Trophoblast cell (in vitro differentiated cells and primary cell): Measurements from ENCODE around the gene SRSF5.

ENCODE experiments used
- DNase-seq, 2 donors: peaks; one replicate each; pipeline ENCODE4 v3.0.0-alpha.2; 2016
- H2AFZ ChIP-seq: 2 replicates; pipeline ENCODE4 v1.6.1; 2013; ENCODE audit warnings: low read length, moderate library complexity, mild to moderate bottlenecking; ENCODE audit not compliant: insufficient read depth, poor library complexity
- H2AK5ac ChIP-seq: 2 replicates; pipeline ENCODE4 v1.6.1; 2013; ENCODE audit warnings: mild to moderate bottlenecking, low read length
- H2BK120ac ChIP-seq: 2 replicates; pipeline ENCODE4 v1.6.1; 2013; ENCODE audit warnings: low read length, mild to moderate bottlenecking, moderate library complexity; ENCODE audit not compliant: insufficient read depth, poor library complexity
- H2BK12ac ChIP-seq: 2 replicates; pipeline ENCODE4 v1.6.1; 2013; ENCODE audit warnings: mild to moderate bottlenecking, low read length, moderate library complexity
- H2BK5ac ChIP-seq: 2 replicates; pipeline ENCODE4 v1.6.1; 2013; ENCODE audit warnings: low read length, low read depth, moderate library complexity, mild to moderate bottlenecking; ENCODE audit not compliant: poor library complexity
- H3K14ac ChIP-seq: 2 replicates; pipeline ENCODE4 v1.6.1; 2013; ENCODE audit warnings: mild to moderate bottlenecking, low read length
- H3K18ac ChIP-seq: 2 replicates; pipeline ENCODE4 v1.6.1; 2013; ENCODE audit warnings: mild to moderate bottlenecking, low read length
- H3K23ac ChIP-seq: 2 replicates; pipeline ENCODE4 v1.6.1; 2013; ENCODE audit warnings: low read length
- H3K27ac ChIP-seq: 2 replicates; pipeline ENCODE4 v1.5.1; 2013; ENCODE audit warnings: low read depth, mild to moderate bottlenecking, inconsistent platforms, low read length, moderate library complexity
- H3K27me3 ChIP-seq: 2 replicates; pipeline ENCODE4 v1.6.1; 2013; ENCODE audit warnings: inconsistent platforms, mild to moderate bottlenecking, low read length, moderate library complexity; ENCODE audit not compliant: insufficient read depth
- H3K36me3 ChIP-seq, 2 experiments: 1 replicate in 1 of 2; 2 replicates in 1 of 2; pipeline ENCODE4 v1.6.1; 2013; ENCODE audit warnings: low read length in 2 of 2, mild to moderate bottlenecking in 2 of 2, moderate library complexity in 1 of 2; ENCODE audit not compliant: insufficient read depth in 2 of 2, control insufficient read depth in 1 of 2
- H3K4ac ChIP-seq: 2 replicates; pipeline ENCODE4 v1.6.1; 2013; ENCODE audit warnings: low read depth, mild to moderate bottlenecking, low read length, moderate library complexity
- H3K4me1 ChIP-seq, 2 experiments: 1 replicate in 1 of 2; 2 replicates in 1 of 2; pipeline ENCODE4 v1.6.1; 2013; ENCODE audit warnings: low read length in 2 of 2, mild to moderate bottlenecking in 2 of 2, moderate library complexity in 1 of 2; ENCODE audit not compliant: insufficient read depth in 2 of 2, control insufficient read depth in 1 of 2
- H3K4me2 ChIP-seq: 2 replicates; pipeline ENCODE4 v1.6.1; 2013; ENCODE audit warnings: inconsistent platforms, mild to moderate bottlenecking, low read length, moderate library complexity
- H3K4me3 ChIP-seq: 2 replicates; pipeline ENCODE4 v1.5.1; 2013; ENCODE audit warnings: mild to moderate bottlenecking, low read depth, low read length, inconsistent platforms
- H3K79me1 ChIP-seq: one replicate; pipeline ENCODE4 v1.6.1; 2013; ENCODE audit warnings: low read length
- H3K79me2 ChIP-seq: 2 replicates; pipeline ENCODE4 v1.6.1; 2013; ENCODE audit warnings: low read length, mild to moderate bottlenecking; ENCODE audit not compliant: control insufficient read depth, insufficient read depth, poor library complexity
- H3K9ac ChIP-seq: 2 replicates; pipeline ENCODE4 v1.6.1; 2013; ENCODE audit warnings: mild to moderate bottlenecking, low read length
- H3K9me3 ChIP-seq: 2 replicates; pipeline ENCODE4 v1.6.1; 2013; ENCODE audit warnings: low read depth, mild to moderate bottlenecking, control low read depth, inconsistent platforms, low read length; ENCODE audit not compliant: insufficient read depth
- H4K12ac ChIP-seq: 2 replicates; pipeline ENCODE4 v1.6.1; 2013; ENCODE audit warnings: low read depth, mild to moderate bottlenecking, low read length, moderate library complexity
- H4K8ac ChIP-seq: 2 replicates; pipeline ENCODE4 v1.6.1; 2013; ENCODE audit warnings: low read depth, mild to moderate bottlenecking, low read length, moderate library complexity
- H4K91ac ChIP-seq: one replicate; pipeline ENCODE4 v1.6.1; 2013; ENCODE audit warnings: low read depth, mild to moderate bottlenecking, low read length, moderate library complexity
- WGBS: extraction: QIAGEN DNeasy Blood & Tissue Kit; methylation state at CpG from one replicate; pipeline ENCODE4 v1.1.7; 2013; ENCODE audit warnings: missing lambda C conversion rate; ENCODE audit not compliant: insufficient read length, insufficient coverage; ENCODE audit errors: extremely low coverage; 5-methylcytosine and 5-hydroxymethylcytosine counted together

The SRSF5 gene

DNA sequence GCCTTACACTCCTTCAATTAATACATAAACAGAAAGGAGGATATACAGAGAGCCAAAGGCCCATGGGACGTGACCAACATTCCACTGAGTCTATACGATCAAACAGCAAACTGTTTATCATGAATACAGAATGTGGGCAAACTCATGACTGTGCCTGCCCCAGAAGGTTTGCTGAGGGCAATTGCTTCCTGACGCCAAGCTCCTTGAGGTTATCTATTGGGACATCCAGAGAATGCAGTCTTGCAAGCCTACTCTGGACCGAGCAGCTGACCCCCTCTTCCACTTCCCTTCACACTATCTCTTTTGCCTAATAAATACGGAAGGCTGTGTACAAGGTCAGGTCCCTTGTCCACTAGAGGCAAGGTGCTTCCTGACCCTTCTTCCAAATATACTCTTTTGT, 48.6 kb downstream of the SRSF5 start:
- no peak overlapping the region for H2BK5ac ChIP-seq
- H2BK120ac ChIP-seq, result no peak overlapping the region
- no peak overlapping the region for H4K91ac ChIP-seq
- WGBS, result no CpG with 5 or more reads among the region's 5 CpGs
- no peaks in the 10 kb centered on the region for H3K79me2 ChIP-seq
- no peak overlapping the region for H2AK5ac ChIP-seq
- H3K4me3 ChIP-seq, result no peak overlapping the region
- no peaks in the 10 kb centered on the region for H3K9me3 ChIP-seq
- H2AFZ ChIP-seq, result no peak overlapping the region
- no peaks in the 10 kb centered on the region for H3K27me3 ChIP-seq
- no peak overlapping the region for H3K4ac ChIP-seq
- H3K18ac ChIP-seq, result no peak overlapping the region
- H4K12ac ChIP-seq, result no peak overlapping the region
- no peak overlapping the region for H3K4me2 ChIP-seq
- no peak overlapping the region for H2BK12ac ChIP-seq
- DNase-seq, result peak; percentile 86 to 93
- peaks cover 9% of the 10 kb centered on the region for H3K79me1 ChIP-seq
- H3K4me1 ChIP-seq, result peaks cover 3 to 12% of the 10 kb centered on the region in 2 experiments
- H3K27ac ChIP-seq, result peak overlapping the region; percentile 2
- no peaks in the 10 kb centered on the region for H3K36me3 ChIP-seq
- no peak overlapping the region for H3K9ac ChIP-seq
- no peak overlapping the region for H3K23ac ChIP-seq
- no peak overlapping the region for H4K8ac ChIP-seq
- H3K14ac ChIP-seq, result no peak overlapping the region

DNA sequence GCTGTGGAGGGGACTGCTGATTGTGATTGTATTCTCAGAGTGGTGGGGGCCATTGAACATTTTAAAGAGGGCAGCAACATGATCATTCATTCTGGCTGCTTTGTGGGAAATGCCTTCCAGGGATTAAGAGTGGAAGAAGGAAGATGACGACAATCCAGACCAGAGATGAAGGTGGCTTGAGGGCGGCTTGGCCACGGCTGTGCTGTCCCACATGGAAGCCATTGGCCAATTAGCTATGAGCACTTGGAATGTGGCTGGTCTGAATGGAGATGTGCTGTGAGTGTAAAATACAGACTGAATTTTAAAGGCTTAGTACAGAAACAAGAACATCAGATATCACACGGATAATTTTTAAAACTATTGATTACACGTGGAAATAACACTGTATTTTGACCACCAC, 49.3 kb downstream of the SRSF5 start:
- no peaks in the 10 kb centered on the region for H3K79me2 ChIP-seq
- peak overlapping the region; percentile 27 for H3K27ac ChIP-seq
- H4K91ac ChIP-seq, result peak overlapping the region; percentile 50
- H3K36me3 ChIP-seq, result no peaks in the 10 kb centered on the region
- H4K8ac ChIP-seq, result peak overlapping the region; percentile 26
- no CpG with 5 or more reads among the region's 5 CpGs for whole genome bisulfite sequencing
- H3K18ac ChIP-seq, result no peak overlapping the region
- no peak overlapping the region for H3K4ac ChIP-seq
- H2BK12ac ChIP-seq, result no peak overlapping the region
- H3K9ac ChIP-seq, result no peak overlapping the region
- H2AFZ ChIP-seq, result no peak overlapping the region
- H2BK120ac ChIP-seq, result no peak overlapping the region
- DNase-seq, result peak; percentile 64 to 69
- no peak overlapping the region for H3K14ac ChIP-seq
- H3K27me3 ChIP-seq, result no peaks in the 10 kb centered on the region
- no peak overlapping the region for H4K12ac ChIP-seq
- no peak overlapping the region for H3K4me2 ChIP-seq
- no peak overlapping the region for H3K23ac ChIP-seq
- H2BK5ac ChIP-seq, result no peak overlapping the region
- no peaks in the 10 kb centered on the region for H3K9me3 ChIP-seq
- peaks cover under 1 to 10% of the 10 kb centered on the region in 2 experiments for H3K4me1 ChIP-seq
- H2AK5ac ChIP-seq, result no peak overlapping the region
- peaks cover 7% of the 10 kb centered on the region for H3K79me1 ChIP-seq
- no peak overlapping the region for H3K4me3 ChIP-seq

GRCh38 chr14:69818758-69819191, 51.8 kb downstream of the SRSF5 start:
- Histone ChIP-seq H3K23ac (no peak overlapping the region), H3K4me1 (peaks cover 0 to 8% of the 10 kb centered on the region in 2 experiments), H2BK5ac (no peak overlapping the region), H3K79me1 (peaks cover 7% of the 10 kb centered on the region), H3K9ac (no peak overlapping the region), H2BK12ac (no peak overlapping the region), H4K8ac (no peak overlapping the region), H3K9me3 (peaks cover 3% of the 10 kb centered on the region), H3K79me2 (no peaks in the 10 kb centered on the region), H3K18ac (no peak overlapping the region), H2BK120ac (no peak overlapping the region), H4K12ac (no peak overlapping the region), H3K36me3 (no peaks in the 10 kb centered on the region), H3K27ac (no peak overlapping the region), H3K4me3 (no peak overlapping the region), H2AFZ (no peak overlapping the region), H3K4ac (no peak overlapping the region), H3K27me3 (no peaks in the 10 kb centered on the region), H3K4me2 (no peak overlapping the region), H2AK5ac (no peak overlapping the region), H3K14ac (no peak overlapping the region), H4K91ac (no peak overlapping the region)
- no CpG with 5 or more reads among the region's 11 CpGs for WGBS
- peak; percentile 77 to 97 for DNase-seq

GRCh38 chr14:69819607-69820006, 52.7 kb downstream of the SRSF5 start:
- no peaks in the 10 kb centered on the region for H3K36me3 ChIP-seq
- H2BK120ac ChIP-seq, result no peak overlapping the region

More at GRCh38 chr14:69819607-69820006, 52.7 kb downstream of the SRSF5 start:
- H3K9me3 ChIP-seq, result peaks cover 3% of the 10 kb centered on the region
- no peak overlapping the region for H2BK12ac ChIP-seq
- H3K4me3 ChIP-seq, result no peak overlapping the region
- H2AFZ ChIP-seq, result no peak overlapping the region
- no peak overlapping the region for H4K12ac ChIP-seq
- no peak overlapping the region for H3K9ac ChIP-seq
- no peak overlapping the region for H2BK5ac ChIP-seq
- no peak overlapping the region for H3K18ac ChIP-seq
- H3K27me3 ChIP-seq, result no peaks in the 10 kb centered on the region
- H2AK5ac ChIP-seq, result no peak overlapping the region
- no peak overlapping the region for H3K23ac ChIP-seq
- no peak for DNase-seq
- H4K8ac ChIP-seq, result no peak overlapping the region
- H3K4ac ChIP-seq, result no peak overlapping the region
- peaks cover 7% of the 10 kb centered on the region for H3K79me1 ChIP-seq
- H3K4me1 ChIP-seq, result peaks cover 0 to 8% of the 10 kb centered on the region in 2 experiments
- H3K27ac ChIP-seq, result no peak overlapping the region
- no peak overlapping the region for H3K14ac ChIP-seq
- WGBS, result no CpG with 5 or more reads among the region's 8 CpGs
- H3K79me2 ChIP-seq, result no peaks in the 10 kb centered on the region
- H3K4me2 ChIP-seq, result no peak overlapping the region
- no peak overlapping the region for H4K91ac ChIP-seq
